K562 (cell line): Measurements from ENCODE around the gene PTCH1. TPM values are rescaled to one million over a fixed set of nuclear protein-coding genes. Genes with fewer than 3 reads are reported as not detected.
A peak's percentile ranks its signal among the peaks of the same experiment; 100 is the strongest.

Experiments used
- ARNT ChIP-seq, 2 experiments: fragments of 450-650 bp; IDR thresholded peaks; 2 replicates each; pipeline ENCODE4 v1.6.1; 2016; ENCODE audit warnings: mild to moderate bottlenecking in 1 of 2
- FOSL1 ChIP-seq: fragments of 200-800 bp; sonication (Bioruptor generic); conservative IDR thresholded peaks from 2 replicates; pipeline ENCODE4 v1.6.1; 2016; ENCODE audit warnings: missing genetic modification characterization, missing compliant biosample characterization
- FOXK2 ChIP-seq, 2 experiments: fragments of 450-650 bp; IDR thresholded peaks in 1 of 2; conservative IDR thresholded peaks in 1 of 2; 2 replicates each; pipeline ENCODE4 v1.6.1; 2016; ENCODE audit warnings: low read depth in 2 of 2, mild to moderate bottlenecking in 1 of 2
- MBD1 ChIP-seq: fragments of 250-450 bp; sonication (Bioruptor Pico); IDR thresholded peaks from 2 replicates; pipeline ENCODE4 v1.8.0; 2022; ENCODE audit warnings: inconsistent platforms
- MLLT1 ChIP-seq, 2 experiments: fragments of 450-650 bp; IDR thresholded peaks; 2 replicates each; pipeline ENCODE4 v1.6.1; 2016
- PHF20 ChIP-seq: fragments of 450-650 bp; IDR thresholded peaks from 2 replicates; pipeline ENCODE4 v1.6.1; 2018; ENCODE audit not compliant: partially characterized antibody
- PYGO2 ChIP-seq: fragments of 450-650 bp; IDR thresholded peaks from 2 replicates; pipeline ENCODE4 v1.6.1; 2016; ENCODE audit warnings: mild to moderate bottlenecking, missing genetic modification characterization, moderate library complexity, missing compliant biosample characterization
- STAT6 ChIP-seq: sonication (generic); formaldehyde crosslinking; IDR thresholded peaks from 2 replicates; pipeline ENCODE4 v1.8.1; 2023; ENCODE audit warnings: mild to moderate bottlenecking, missing genetic modification reagents
- ZFP91 ChIP-seq: sonication (generic); formaldehyde crosslinking; IDR thresholded peaks from 2 replicates; pipeline ENCODE4 v1.8.0; 2022; ENCODE audit warnings: mild to moderate bottlenecking, missing genetic modification reagents
- ZNF316 ChIP-seq: fragments of 450-650 bp; IDR thresholded peaks from 2 replicates; pipeline ENCODE4 v1.6.1; 2016
- ZNF384 ChIP-seq: IDR thresholded peaks from 2 replicates; pipeline ENCODE4 v1.6.1; 2012; ENCODE audit warnings: low read depth, low read length, improper control_type of control experiment
- polyA plus RNA-seq, 8 experiments: library from polyadenylated mRNA; depleted of rRNA in 4 of 8; stranded (reverse) in 5 of 8; unstranded in 3 of 8; fragments of >200 nt; fragmentation: Nextera tagmentation in 2 of 8; fragmentation: Illumina TruSeq in 1 of 8; extraction: Ambion mirVana in 2 of 8; extraction: Trizol in 1 of 8; gene quantifications; 2 replicates each; pipeline versions ENCODE4 v1.2.1 to v1.2.3, GENCODE V29; 2011 to 2014; ENCODE audit warnings: inconsistent platforms in 1 of 8, missing spikeins in 1 of 8
- total RNA-seq, 7 experiments: library from RNA; depleted of rRNA in 6 of 7; stranded (reverse); fragments of >200 nt in 6 of 7; fragmentation: Illumina TruSeq in 2 of 7; extraction: Trizol in 2 of 7; gene quantifications; 2 replicates each; pipeline versions ENCODE4 v1.2.1 to v1.2.3, GENCODE V29; 2011 to 2021; ENCODE audit warnings: low replicate concordance in 1 of 7

PTCH1 gene
- total and polyA plus RNA-seq, 9 of the 15 experiments (the other 6 are each of a cell fraction or from before 2014, with no cell fraction given): 0.70 to 9.9 (median 3.8) TPM

- TF ChIP-seq FOXK2 (conservative IDR thresholded peaks at IDR 0.05 in 1 of 2, IDR thresholded peaks at IDR 0.05 in 1 of 2; ENCODE audit: low read depth in 2 of 2): peak in 1 of 2 experiments; percentile 17; a peak in 1 of 4 replicates
- TF ChIP-seq FOSL1 (tag): no peak
- TF ChIP-seq ZNF384: peak; percentile 49; the same call in 1 of the 2 replicates
- TF ChIP-seq ZFP91: peak; percentile 84
- peak; percentile 34 to 43; a peak in 2 of 4 replicates for TF ChIP-seq MLLT1 (IDR thresholded peaks at IDR 0.05)
- no peak for TF ChIP-seq PHF20
- 0 out of 4 replicates have a peak, but pooled peaks of 1 of the 2 experiments have one; percentile 36 for TF ChIP-seq ARNT (IDR thresholded peaks at IDR 0.05)
- no peak for TF ChIP-seq STAT6
- no peak for TF ChIP-seq PYGO2
- no peak for TF ChIP-seq ZNF316
- TF ChIP-seq MBD1: no peak
These were observed 6.7 kb downstream of the PTCH1 start (continued) for GRCh38 chr9:95509851-95510708.
